ENCODE results near the gene CYP2C9. TPM values are rescaled to one million over a fixed set of nuclear protein-coding genes. Genes with fewer than 3 reads are reported as not detected.

Gene CYP2C9
- total RNA-seq, 1 donor from 2014 or later, result not detected

DNA sequence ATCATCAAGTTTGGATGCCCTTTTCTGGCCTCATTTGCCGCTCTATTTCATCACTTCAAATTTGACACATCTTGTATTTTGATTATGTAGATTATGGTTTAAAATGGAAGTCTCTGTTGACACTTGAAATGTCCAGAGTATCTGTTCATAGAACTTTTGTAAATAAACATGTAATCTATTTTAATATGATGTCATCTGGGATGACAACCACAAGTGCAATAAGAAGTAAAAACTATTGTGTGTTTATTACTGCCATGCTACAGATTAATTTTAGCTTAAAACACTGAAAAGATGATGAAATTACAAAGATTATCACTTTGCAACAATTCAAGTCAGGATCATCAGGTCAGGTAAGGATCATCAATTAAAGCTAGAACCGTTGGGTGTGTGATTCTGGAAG lies 100.8 kb downstream of the CYP2C9 start:
- DNase-seq (ENCODE audit: low read depth in 2 of 2), result no peak

Other genes starting within 250 kb of the CYP2C9 start
- not detected in 2 replicates for gene CYP2C19, start 176.0 kb upstream of the CYP2C9 start, total RNA-seq
- under 0.01 TPM in 1 of 2 replicates, not detected in the other for gene CYP2C8, start 130.8 kb downstream of the CYP2C9 start, total RNA-seq

Measured in lung microvascular endothelial cell (primary cell).